Effector memory CD4-positive, alpha-beta T cell (primary cell): ENCODE data around the gene RPRD1B.

ENCODE experiments used
- DNase-seq, 3 donors: peaks; one replicate each; pipeline ENCODE4 v3.0.0-alpha.2; 2020
- H3K27ac ChIP-seq: 2 replicates; pipeline ENCODE4 v1.7.0; 2013; ENCODE audit warnings: mild to moderate bottlenecking, low read length, moderate library complexity; ENCODE audit not compliant: insufficient read depth, poor library complexity, severe bottlenecking
- H3K27me3 ChIP-seq: replicated peaks from 2 replicates; pipeline ENCODE4 v1.7.0; 2013; ENCODE audit warnings: mild to moderate bottlenecking, low read length; ENCODE audit not compliant: insufficient read depth, control insufficient read depth, poor library complexity, severe bottlenecking
- H3K36me3 ChIP-seq: 2 replicates; pipeline ENCODE4 v1.7.0; 2013; ENCODE audit warnings: mild to moderate bottlenecking, low read length, moderate library complexity; ENCODE audit not compliant: control insufficient read depth, insufficient read depth
- H3K4me1 ChIP-seq: 2 replicates; pipeline ENCODE4 v1.7.0; 2013; ENCODE audit warnings: low read length, mild to moderate bottlenecking; ENCODE audit not compliant: control insufficient read depth, insufficient read depth, poor library complexity, severe bottlenecking
- H3K4me3 ChIP-seq: 2 replicates; pipeline ENCODE4 v1.7.0; 2013; ENCODE audit warnings: low read length, low read depth, mild to moderate bottlenecking; ENCODE audit not compliant: insufficient read depth, poor library complexity, severe bottlenecking
- H3K9me3 ChIP-seq: 2 replicates; pipeline ENCODE4 v1.7.0; 2013; ENCODE audit warnings: mild to moderate bottlenecking, low read length, moderate library complexity; ENCODE audit not compliant: control insufficient read depth

The RPRD1B gene

DNA sequence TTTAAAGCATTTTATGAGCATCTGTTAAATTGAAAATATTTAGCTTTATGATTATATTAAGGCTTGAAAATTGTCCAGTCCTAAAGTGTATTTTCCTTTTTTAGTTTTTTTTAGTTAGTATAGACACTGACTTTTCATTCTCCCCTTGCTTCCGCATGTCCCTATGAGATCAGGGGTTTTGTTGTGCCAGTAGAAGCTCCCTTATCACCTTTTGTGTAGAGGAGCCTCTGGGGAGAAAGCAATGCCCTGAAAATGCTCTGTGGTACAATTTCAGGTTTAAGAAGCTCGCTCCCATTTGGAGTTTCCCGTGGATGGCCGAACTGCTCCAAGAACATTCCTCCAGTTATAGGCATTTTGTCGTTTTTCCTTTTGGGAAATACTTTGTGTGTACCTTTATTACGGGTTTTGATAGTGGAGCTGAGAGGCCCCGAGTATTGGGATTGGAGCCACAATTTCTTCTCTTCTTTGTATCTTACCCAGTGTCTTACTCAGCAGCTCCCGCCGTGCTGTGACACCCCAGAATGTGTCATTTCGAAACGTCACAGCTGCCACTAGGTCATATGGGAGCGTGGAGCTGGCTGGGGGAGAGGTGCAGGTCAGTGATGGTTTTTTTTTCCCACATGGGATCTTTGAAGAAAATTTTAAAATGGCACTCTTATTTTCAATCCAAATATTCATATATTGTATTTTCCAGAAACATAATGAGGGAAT is 49.9 kb downstream of the RPRD1B start:
- Histone ChIP-seq H3K9me3 (no peaks in the 10 kb centered on the region), H3K27ac (no peak overlapping the region), H3K36me3 (peaks cover 63% of the 10 kb centered on the region), H3K4me3 (no peak overlapping the region), H3K27me3 (no peaks in the 10 kb centered on the region), H3K4me1 (no peaks in the 10 kb centered on the region)
- no peak for DNase-seq

- peaks cover 59% of the 10 kb centered on the region for H3K36me3 ChIP-seq
- no peaks in the 10 kb centered on the region for H3K9me3 ChIP-seq
- H3K27ac ChIP-seq, result no peak overlapping the region
- no peak overlapping the region for H3K4me3 ChIP-seq
- DNase-seq, result no peak
- no peaks in the 10 kb centered on the region for H3K27me3 ChIP-seq
- H3K4me1 ChIP-seq, result no peaks in the 10 kb centered on the region
Measured at GRCh38 chr20:38084425-38084951, 50.9 kb downstream of the RPRD1B start.

DNA sequence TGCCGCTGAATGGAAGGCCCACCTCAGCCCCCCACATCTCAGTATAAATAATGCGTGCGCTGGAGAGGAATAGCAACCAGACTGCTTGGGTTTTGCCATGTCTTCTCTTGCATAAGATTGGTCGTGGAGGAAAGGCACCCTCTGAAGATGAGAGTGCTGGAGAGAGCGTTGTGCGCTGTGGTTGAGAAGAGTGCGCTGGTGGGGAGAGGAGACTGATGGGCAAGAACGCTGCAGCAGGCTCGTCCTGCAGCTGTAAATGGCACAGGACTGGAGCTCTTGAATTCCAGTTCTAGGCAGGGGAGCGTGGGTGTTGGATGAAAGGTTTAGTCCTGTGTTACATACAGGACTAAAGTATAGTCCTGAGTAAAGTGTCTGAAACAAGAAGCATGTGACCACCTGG is 51.5 kb downstream of the RPRD1B start:
- DNase-seq, result no peak
- Histone ChIP-seq H3K27me3 (no peaks in the 10 kb centered on the region), H3K4me3 (no peak overlapping the region), H3K36me3 (peaks cover 62% of the 10 kb centered on the region), H3K27ac (no peak overlapping the region), H3K4me1 (no peaks in the 10 kb centered on the region), H3K9me3 (no peaks in the 10 kb centered on the region)

DNA sequence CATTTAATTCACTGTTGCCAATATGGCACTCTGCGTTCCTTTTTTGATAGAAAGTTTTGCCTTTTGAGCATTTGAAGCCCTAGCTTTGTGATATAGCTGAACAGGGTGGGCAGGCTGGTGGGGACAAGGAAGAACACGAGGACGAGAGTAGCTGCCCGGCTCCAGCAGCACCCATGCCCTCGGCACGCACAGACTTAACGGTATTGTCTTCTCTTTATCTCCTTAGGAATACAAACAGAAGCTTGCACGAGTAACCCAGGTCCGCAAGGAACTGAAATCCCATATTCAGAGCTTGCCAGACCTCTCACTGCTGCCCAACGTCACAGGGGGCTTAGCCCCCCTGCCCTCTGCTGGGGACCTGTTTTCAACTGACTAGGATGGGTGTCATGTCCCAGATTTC is 56.0 kb downstream of the RPRD1B start:
- no peak for DNase-seq
- H3K4me3 ChIP-seq, result no peak overlapping the region
- H3K27me3 ChIP-seq, result no peaks in the 10 kb centered on the region
- no peak overlapping the region for H3K27ac ChIP-seq
- peaks cover 51% of the 10 kb centered on the region for H3K36me3 ChIP-seq
- no peaks in the 10 kb centered on the region for H3K4me1 ChIP-seq
- H3K9me3 ChIP-seq, result no peaks in the 10 kb centered on the region

GRCh38 chr20:38090061-38090460 is 56.5 kb downstream of the RPRD1B start:
- DNase-seq, result no peak
- Histone ChIP-seq H3K36me3 (peaks cover 46% of the 10 kb centered on the region), H3K27ac (no peak overlapping the region)

DNA sequence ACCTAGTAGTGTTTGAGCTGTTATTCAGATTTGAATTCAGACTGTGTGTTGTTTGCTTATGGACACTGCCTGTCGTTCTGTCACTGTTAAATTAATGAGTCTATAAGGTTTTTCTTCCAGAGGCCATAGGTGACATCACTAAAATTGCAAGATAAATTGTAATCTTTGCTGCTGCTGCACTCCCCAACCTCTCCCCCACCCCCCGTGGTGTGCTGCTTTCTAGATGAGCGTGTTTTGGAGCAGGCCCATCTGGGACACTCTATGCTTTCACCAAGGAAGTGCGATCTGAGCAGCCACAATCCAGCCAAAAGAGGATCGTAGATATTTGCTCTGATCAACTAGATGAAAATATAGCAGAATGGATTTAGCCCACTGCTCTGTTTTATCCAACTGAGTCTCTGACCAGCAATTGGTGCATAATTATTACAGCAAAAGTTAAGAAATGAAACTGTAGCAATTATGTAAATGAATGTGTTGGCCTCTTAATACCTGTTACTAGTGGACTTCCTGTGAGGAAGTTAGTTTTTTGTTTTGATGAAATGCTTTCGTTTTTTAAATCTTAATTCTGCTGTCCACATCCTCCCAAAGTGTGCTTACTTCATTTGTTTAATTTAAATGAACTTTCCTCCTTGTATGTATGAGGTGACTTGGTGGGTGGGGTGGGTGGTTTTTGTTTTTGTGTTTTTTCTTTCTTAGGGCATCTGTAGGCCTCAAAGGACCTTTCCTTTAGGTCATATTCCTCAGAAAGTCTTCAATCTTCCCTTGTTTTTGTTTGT is 58.1 kb downstream of the RPRD1B start:
- H3K9me3 ChIP-seq, result no peaks in the 10 kb centered on the region
- H3K36me3 ChIP-seq, result peaks cover 32% of the 10 kb centered on the region
- no peak overlapping the region for H3K4me3 ChIP-seq
- no peak overlapping the region for H3K27ac ChIP-seq
- no peaks in the 10 kb centered on the region for H3K4me1 ChIP-seq
- DNase-seq, result no peak
- no peaks in the 10 kb centered on the region for H3K27me3 ChIP-seq

More at GRCh38 chr20:38090061-38090460, 56.5 kb downstream of the RPRD1B start:
- Histone ChIP-seq H3K9me3 (no peaks in the 10 kb centered on the region), H3K4me3 (no peak overlapping the region), H3K27me3 (no peaks in the 10 kb centered on the region), H3K4me1 (no peaks in the 10 kb centered on the region)

DNA sequence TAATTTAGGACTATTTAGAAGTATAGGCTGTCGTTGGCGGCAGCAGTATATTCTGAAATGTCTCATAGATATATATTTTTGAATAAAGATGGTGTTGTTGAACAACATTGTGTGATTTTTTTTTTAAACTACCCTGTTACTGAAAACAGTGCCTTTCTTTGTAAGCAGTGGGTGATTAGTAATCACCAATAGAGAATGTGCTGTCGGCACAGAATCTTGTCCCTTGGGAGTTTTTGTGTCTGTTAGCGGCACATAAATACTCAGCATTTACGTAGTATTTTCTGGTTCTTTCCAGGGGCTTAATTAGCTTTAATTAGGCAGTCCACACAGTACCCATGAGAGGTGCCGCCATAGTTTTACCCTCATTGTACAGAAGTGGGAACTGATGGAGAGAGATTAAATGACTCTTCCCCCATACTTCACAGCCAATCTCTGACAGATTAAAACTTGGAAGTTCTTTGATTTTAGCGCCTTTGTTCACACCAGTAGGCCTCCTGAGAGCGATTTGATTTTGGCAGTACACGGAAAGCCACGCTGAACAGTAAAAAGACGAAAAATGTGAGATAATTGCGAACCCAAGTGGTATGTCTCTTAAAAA is 58.8 kb downstream of the RPRD1B start:
- no peak for DNase-seq
- H3K4me3 ChIP-seq, result no peak overlapping the region
- no peaks in the 10 kb centered on the region for H3K27me3 ChIP-seq
- H3K27ac ChIP-seq, result no peak overlapping the region
- peaks cover 25% of the 10 kb centered on the region for H3K36me3 ChIP-seq
- no peaks in the 10 kb centered on the region for H3K9me3 ChIP-seq
- H3K4me1 ChIP-seq, result no peaks in the 10 kb centered on the region

- no peak for DNase-seq
- Histone ChIP-seq H3K27me3 (no peaks in the 10 kb centered on the region), H3K36me3 (peaks cover 19% of the 10 kb centered on the region), H3K4me1 (no peaks in the 10 kb centered on the region), H3K27ac (no peak overlapping the region), H3K9me3 (no peaks in the 10 kb centered on the region), H3K4me3 (no peak overlapping the region)
Measured at GRCh38 chr20:38092915-38093314, 59.4 kb downstream of the RPRD1B start.

DNA sequence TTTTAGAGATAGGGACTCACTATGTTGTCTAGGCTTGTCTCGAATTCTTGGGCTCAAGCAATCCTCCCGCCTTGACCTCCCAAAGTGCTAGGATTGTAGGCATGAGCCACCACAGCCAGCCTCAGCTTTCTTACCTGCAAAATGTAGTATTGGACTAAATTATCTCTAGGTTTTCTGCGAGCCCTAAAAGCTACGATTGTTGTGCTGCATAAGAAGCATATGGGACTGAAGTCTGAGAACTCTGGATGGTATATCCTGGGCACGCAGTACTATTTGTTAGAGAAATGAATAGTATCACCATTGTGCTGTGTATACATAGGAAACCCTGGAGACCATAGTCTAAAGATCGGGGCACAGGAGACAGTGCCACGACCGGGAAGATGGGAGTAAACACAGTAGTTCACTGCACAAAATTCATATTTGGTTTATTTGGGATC is 60.1 kb downstream of the RPRD1B start:
- no peak for DNase-seq
- no peak overlapping the region for H3K27ac ChIP-seq
- H3K4me3 ChIP-seq, result no peak overlapping the region
- H3K27me3 ChIP-seq, result no peaks in the 10 kb centered on the region
- H3K36me3 ChIP-seq, result peaks cover 12% of the 10 kb centered on the region
- no peaks in the 10 kb centered on the region for H3K9me3 ChIP-seq
- no peaks in the 10 kb centered on the region for H3K4me1 ChIP-seq
